Left ventricle myocardium inferior (tissue), 1 donor: ENCODE results near the gene SEPTIN1. TPM values are rescaled to one million over a fixed set of nuclear protein-coding genes. Genes with fewer than 3 reads are reported as not detected.
"Not testable (repeated sequence)": the region's sequence is repeated elsewhere in the genome, so short reads cannot be mapped to it uniquely, and the experiment has no call there.

Experiments used
- DNase-seq: peaks from one replicate; pipeline ENCODE4 v3.0.0-alpha.2; 2020
- H3K27ac ChIP-seq: fragments of 200-600 bp; replicated peaks from 2 replicates; pipeline ENCODE4 v1.8.0; 2021
- H3K27me3 ChIP-seq: fragments of 200-600 bp; 2 replicates; pipeline ENCODE4 v1.8.0; 2021; ENCODE audit warnings: low read depth
- H3K36me3 ChIP-seq: fragments of 200-600 bp; 2 replicates; pipeline ENCODE4 v1.8.0; 2021
- H3K4me1 ChIP-seq: fragments of 200-600 bp; 2 replicates; pipeline ENCODE4 v1.8.0; 2021
- H3K4me3 ChIP-seq: fragments of 200-600 bp; 2 replicates; pipeline ENCODE4 v1.8.0; 2021; ENCODE audit warnings: mild to moderate bottlenecking, moderate library complexity
- H3K9me3 ChIP-seq: fragments of 200-600 bp; replicated peaks from 2 replicates; pipeline ENCODE4 v1.8.0; 2021
- CTCF ChIP-seq: fragments of 200-600 bp; IDR thresholded peaks from 2 replicates; pipeline ENCODE4 v1.8.0; 2021; ENCODE audit warnings: antibody characterized with exemption, mild to moderate bottlenecking, borderline replicate concordance
- intact Hi-C: fragments of 100-400 bp; cut with micrococcal nuclease; formaldehyde crosslinking; loops from one replicate; pipeline ENCODE4 v1.11.0; 2022
- total RNA-seq: library from RNA; stranded (reverse); fragmentation: NEBNext Ultra II Directional; extraction: Animal tissue kit (Norgen Biotek cat#: 25700); gene quantifications from one replicate; pipeline ENCODE4 v1.2.1, GENCODE V29; 2021
- donor health status: DM: no; HTN: yes; CAD: no; lungs with severe emphysema.

The SEPTIN1 gene
- total RNA-seq, 1 donor from 2014 or later: 1.3 TPM

DNA sequence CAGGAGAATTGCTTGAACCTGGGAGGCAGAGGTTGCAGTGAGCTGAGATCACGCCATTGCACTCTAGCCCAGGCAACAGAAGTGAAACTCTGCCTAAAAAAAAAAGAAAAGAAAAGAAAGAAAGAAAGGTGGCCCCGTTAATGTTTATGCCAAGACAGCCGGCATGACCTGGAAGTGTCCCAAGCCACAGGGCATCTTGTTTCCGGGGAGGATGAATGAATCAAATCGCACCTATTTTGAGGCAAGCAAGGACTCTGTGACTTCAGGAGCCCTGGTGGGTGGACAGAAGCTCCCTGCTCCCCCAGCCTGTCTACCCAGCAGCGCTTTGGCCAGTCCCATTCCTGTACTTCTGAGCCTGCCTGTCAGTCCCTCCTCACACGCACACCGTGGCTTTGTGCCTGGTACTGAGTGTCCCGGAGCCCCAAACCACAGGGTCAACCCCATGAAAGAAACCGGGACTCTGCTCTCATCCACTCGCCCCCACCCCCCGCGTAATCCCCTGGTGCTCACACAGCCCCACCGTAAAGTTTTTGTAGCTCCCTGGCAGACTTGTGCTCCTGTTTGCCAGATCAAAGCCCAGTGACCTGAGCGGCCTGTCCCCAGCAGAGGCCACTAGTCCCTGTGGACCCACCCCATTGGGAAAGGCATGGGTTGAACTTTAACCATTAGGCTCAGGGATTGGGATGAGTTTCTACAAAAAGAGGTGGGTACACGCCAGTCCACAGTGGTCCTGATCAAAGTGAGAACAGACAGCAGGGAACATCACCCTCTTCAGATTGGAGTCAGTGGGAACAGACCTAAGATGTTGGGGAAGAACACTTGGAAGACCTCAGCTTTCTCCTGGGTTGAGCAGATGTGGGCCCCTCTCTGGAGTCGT is 46.5 kb downstream of the SEPTIN1 start:
- H3K4me1 ChIP-seq: peaks cover 16% of the 10 kb centered on the region
- no peaks in the 10 kb centered on the region for H3K27me3 ChIP-seq
- peak overlapping the region; percentile 83 for H3K4me3 ChIP-seq
- no peak for DNase-seq
- H3K27ac ChIP-seq: peak overlapping the region; percentile 98
- no peaks in the 10 kb centered on the region for H3K36me3 ChIP-seq
- no peaks in the 10 kb centered on the region for H3K9me3 ChIP-seq
- TF ChIP-seq CTCF: no peak
- intact Hi-C loops: no loop called here

GRCh38 chr16:30335028-30335597 is 47.2 kb downstream of the SEPTIN1 start:
- intact Hi-C loops, H3K36me3 ChIP-seq, H3K9me3 ChIP-seq, H3K27me3 ChIP-seq: not testable (repeated sequence)
- peak; percentile 90 for DNase-seq
- Histone ChIP-seq H3K27ac (peak overlapping the region; percentile 98), H3K4me3 (peak overlapping the region; percentile 83), H3K4me1 (peaks cover 16% of the 10 kb centered on the region)

DNA sequence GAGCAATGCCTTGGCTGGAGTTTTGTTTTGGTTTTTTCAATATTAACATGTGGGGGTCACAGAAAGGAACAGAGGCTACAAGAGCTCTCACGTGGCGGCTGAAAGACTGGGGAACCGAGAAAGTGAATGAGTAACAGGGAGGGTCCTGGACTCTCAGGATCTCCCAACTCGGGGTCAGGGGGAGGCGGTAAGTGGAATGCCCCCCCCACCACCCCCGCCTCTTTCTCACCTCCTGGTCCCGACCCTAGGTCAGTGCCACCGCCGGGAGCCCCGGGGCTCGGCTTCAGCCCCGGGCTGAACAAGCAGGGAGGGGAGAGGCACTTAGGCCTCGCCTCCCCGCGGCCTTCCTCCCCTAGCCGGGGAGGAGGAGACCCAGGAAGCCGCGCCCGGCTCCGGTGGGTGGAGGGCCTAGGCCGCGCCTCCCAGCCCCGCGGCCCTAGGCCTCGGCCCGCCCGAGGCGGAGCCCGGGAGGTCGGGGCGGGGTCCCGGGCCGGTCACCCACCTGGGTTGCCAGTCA is 47.8 kb downstream of the SEPTIN1 start:
- peak overlapping the region; percentile 83 for H3K4me3 ChIP-seq
- H3K36me3 ChIP-seq, H3K27me3 ChIP-seq, intact Hi-C loops, H3K9me3 ChIP-seq: not testable (repeated sequence)
- peak; percentile 84 for DNase-seq
- H3K4me1 ChIP-seq: peaks cover 16% of the 10 kb centered on the region
- peak overlapping the region; percentile 98 for H3K27ac ChIP-seq

Other genes starting within 250 kb of the SEPTIN1 start
- 7.7 TPM for gene CORO1A, start 199.0 kb downstream of the SEPTIN1 start, total RNA-seq
- 54.6 TPM for gene BOLA2B, start 188.9 kb downstream of the SEPTIN1 start, total RNA-seq
- 7.5 TPM for gene SLX1A, start 188.7 kb downstream of the SEPTIN1 start, total RNA-seq
- 9.9 TPM for gene SULT1A3, start 183.3 kb downstream of the SEPTIN1 start, total RNA-seq
- 2.0 TPM for gene NPIPB13, start 134.1 kb downstream of the SEPTIN1 start, total RNA-seq
- gene CD2BP2, start 27.3 kb downstream of the SEPTIN1 start, total RNA-seq: 29.8 TPM
- gene TBC1D10B, start 12.1 kb downstream of the SEPTIN1 start, total RNA-seq: 23.3 TPM
- gene MYL11, start 7.8 kb downstream of the SEPTIN1 start, total RNA-seq: not detected
- 5.0 TPM for gene ZNF48, start 12.9 kb upstream of the SEPTIN1 start, total RNA-seq
- 8.1 TPM for gene ZNF771, start 25.0 kb upstream of the SEPTIN1 start, total RNA-seq
- gene DCTPP1, start 47.5 kb upstream of the SEPTIN1 start, total RNA-seq: 31.9 TPM
- gene SEPHS2, start 63.3 kb upstream of the SEPTIN1 start, total RNA-seq: 29.8 TPM
- gene ITGAL, start 90.2 kb upstream of the SEPTIN1 start, total RNA-seq: 2.4 TPM
- 61.1 TPM for gene ZNF768, start 144.0 kb upstream of the SEPTIN1 start, total RNA-seq
- gene ZNF747, start 152.3 kb upstream of the SEPTIN1 start, total RNA-seq: 8.9 TPM
- 8.9 TPM for gene ZNF764, start 175.8 kb upstream of the SEPTIN1 start, total RNA-seq
- gene ZNF688, start 189.2 kb upstream of the SEPTIN1 start, total RNA-seq: 10.8 TPM
- gene ZNF785, start 203.1 kb upstream of the SEPTIN1 start, total RNA-seq: 7.1 TPM
- 5.0 TPM for gene ZNF689, start 227.8 kb upstream of the SEPTIN1 start, total RNA-seq